ENCODE data around the gene MMP14. TPM values are rescaled to one million over a fixed set of nuclear protein-coding genes. Genes with fewer than 3 reads are reported as not detected.

The MMP14 gene
- total RNA-seq, 2 experiments from 2014 or later = 3.1 to 4.9 TPM

DNA sequence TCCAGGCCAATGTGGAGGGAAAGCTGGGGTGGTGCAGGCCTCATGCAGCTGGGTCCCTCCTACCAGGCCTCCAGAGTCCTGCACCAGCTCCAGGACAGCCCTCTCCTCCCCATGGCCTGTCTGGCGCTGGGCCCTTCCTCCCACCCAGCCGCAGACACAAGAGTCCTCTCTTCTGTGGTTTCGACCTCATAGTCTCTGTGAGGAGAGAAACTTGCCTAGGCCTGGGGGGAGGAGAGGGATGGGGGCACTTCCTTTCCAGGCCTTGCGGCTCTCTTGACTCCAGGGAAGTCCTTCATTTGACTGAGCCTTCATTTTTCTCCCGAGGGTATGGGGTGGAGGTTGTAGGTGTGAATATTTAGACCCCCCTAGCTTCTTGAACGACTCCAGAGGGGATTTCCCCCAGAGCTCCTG, 2.3 kb downstream of the MMP14 start:
- H3K27ac Mint-ChIP-seq = no peak overlapping the region
- POLR2A ChIA-PET = no interaction called here
- peaks cover 14% of the 10 kb centered on the region for H3K36me3 Mint-ChIP-seq
- peaks cover 10% of the 10 kb centered on the region for H3K4me1 Mint-ChIP-seq
- DNase-seq (no peak), ATAC-seq (ENCODE audit: low read depth) (no peak)
- peaks cover 14% of the 10 kb centered on the region for H3K27me3 Mint-ChIP-seq
- no peak overlapping the region for H3K4me3 Mint-ChIP-seq
- H3K9me3 Mint-ChIP-seq = no peaks in the 10 kb centered on the region

DNA sequence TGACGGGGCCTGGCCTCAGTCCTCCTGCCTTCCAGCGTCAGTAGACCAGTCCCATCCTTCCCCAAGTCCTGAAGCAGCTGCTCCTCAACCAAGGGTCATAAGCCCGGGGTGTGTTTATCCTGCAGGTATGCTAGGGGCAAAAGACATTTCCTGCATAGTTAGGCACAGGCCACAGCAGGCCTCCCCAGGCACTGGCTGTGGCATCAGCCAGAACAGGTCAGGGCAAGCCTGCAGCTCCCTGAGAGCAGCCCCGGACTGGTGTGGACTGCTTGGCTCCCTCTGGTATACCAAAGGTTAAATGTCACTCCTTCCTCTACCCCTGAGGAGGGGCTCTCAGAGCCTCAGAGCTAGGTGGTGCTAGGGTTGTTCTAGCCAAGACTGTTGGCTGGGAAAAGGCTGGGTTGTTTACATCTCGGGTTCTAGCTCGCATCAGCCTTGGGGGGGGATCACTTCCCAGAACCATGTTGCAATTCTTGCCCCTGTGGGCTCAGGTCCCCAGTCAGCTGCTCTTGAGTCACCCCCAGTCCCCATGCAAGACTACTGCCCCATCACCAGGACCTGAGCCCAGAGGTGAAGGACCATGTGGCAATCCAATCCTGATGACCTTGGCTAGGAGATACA, 2.9 kb downstream of the MMP14 start:
- POLR2A ChIA-PET = interaction anchor here (1.0 kb wide), 1 partner anchor 9 kb away, joined by 6 read pairs; the partner anchor contains the start of gene MRPL52
- ATAC-seq (ENCODE audit: low read depth) = peak; percentile 31
- Mint-ChIP-seq H3K4me3 (no peak overlapping the region), H3K36me3 (peaks cover 14% of the 10 kb centered on the region), H3K27ac (no peak overlapping the region), H3K4me1 (peaks cover 10% of the 10 kb centered on the region), H3K9me3 (no peaks in the 10 kb centered on the region), H3K27me3 (peaks cover 14% of the 10 kb centered on the region)
- DNase-seq = no peak

DNA sequence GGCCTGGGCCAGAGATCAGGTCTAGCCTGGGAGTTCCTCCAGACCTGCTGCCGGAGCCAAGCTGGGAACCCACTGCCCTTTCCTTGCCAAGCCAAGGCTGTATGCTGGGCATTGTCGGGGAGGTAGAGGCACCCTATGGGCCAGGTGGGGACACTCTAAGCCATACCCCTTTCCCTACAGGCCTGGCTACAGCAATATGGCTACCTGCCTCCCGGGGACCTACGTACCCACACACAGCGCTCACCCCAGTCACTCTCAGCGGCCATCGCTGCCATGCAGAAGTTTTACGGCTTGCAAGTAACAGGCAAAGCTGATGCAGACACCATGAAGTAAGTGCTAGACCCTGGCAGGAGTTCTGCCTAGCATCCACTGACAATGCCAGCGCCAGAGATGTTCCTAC, 4.9 kb downstream of the MMP14 start:
- H3K4me3 Mint-ChIP-seq = no peak overlapping the region
- no peak for ATAC-seq (ENCODE audit: low read depth)
- peaks cover 3% of the 10 kb centered on the region for H3K36me3 Mint-ChIP-seq

DNA sequence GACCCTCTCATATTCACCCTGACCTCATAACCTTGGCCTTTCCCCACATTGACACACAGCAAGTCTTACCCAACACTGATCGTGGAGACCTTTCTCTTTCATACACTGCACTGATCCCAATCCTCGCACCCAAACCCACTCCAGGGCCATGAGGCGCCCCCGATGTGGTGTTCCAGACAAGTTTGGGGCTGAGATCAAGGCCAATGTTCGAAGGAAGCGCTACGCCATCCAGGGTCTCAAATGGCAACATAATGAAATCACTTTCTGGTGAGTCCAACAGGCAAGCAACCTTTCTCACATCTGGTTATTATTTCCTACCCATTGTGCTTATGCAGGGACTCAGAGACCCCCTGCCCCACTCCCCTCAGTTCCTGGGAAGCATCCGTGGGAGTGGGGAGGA, 5.4 kb downstream of the MMP14 start:
- H3K27ac Mint-ChIP-seq = no peak overlapping the region
- POLR2A ChIA-PET = interaction anchor here (0.8 kb wide), 1 partner anchor 29 kb away, joined by 3 read pairs; the partner anchor contains the start of gene LRP10

More for the DNA sequence above, 4.9 kb downstream of the MMP14 start:
- Mint-ChIP-seq H3K4me1 (peaks cover 10% of the 10 kb centered on the region), H3K27me3 (peaks cover 14% of the 10 kb centered on the region), H3K27ac (no peak overlapping the region), H3K9me3 (no peaks in the 10 kb centered on the region)
- POLR2A ChIA-PET = interaction anchor here (0.6 to 0.8 kb wide), 2 partner anchors 30 to 257 kb away, joined by 3 read pairs; partner anchors contain the start of gene LRP10
- no peak for DNase-seq

DNA sequence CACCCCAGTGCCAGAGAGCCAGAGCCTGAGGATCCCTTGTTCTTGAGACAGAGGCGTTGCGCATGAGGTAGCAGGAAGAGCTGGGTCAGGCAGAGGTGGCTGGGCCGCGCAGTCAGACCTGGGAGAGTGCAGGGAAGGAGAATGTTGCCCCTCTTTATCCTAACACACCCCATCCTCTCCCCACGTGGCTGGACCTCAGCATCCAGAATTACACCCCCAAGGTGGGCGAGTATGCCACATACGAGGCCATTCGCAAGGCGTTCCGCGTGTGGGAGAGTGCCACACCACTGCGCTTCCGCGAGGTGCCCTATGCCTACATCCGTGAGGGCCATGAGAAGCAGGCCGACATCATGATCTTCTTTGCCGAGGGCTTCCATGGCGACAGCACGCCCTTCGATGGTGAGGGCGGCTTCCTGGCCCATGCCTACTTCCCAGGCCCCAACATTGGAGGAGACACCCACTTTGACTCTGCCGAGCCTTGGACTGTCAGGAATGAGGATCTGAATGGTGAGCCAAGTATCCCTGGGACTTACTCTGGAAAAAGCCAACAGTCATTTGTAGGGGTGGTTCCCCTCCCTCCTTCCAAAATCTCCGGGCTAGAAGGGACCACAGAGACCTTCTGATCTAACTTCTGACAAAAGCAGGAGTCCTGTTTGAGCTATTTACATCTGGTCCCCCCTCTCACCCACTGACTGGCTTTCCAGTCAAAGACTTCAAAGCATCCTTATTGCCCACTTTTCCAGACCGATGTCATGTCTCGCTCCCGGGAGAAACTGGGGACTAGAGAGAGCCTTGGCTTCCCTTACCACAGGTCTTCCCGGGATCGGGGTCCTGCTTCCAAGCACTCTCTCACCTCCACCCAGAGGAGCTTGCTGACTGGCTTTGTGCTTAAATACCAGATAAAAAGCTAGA, 6.1 kb downstream of the MMP14 start:
- peaks cover 6% of the 10 kb centered on the region for H3K27me3 Mint-ChIP-seq
- peaks cover 7% of the 10 kb centered on the region for H3K4me1 Mint-ChIP-seq
- DNase-seq = no peak
- no peaks in the 10 kb centered on the region for H3K9me3 Mint-ChIP-seq
- no peak overlapping the region for H3K4me3 Mint-ChIP-seq
- no peak for ATAC-seq (ENCODE audit: low read depth)
- POLR2A ChIA-PET = no interaction called here
- H3K36me3 Mint-ChIP-seq = peaks cover 2% of the 10 kb centered on the region
- H3K27ac Mint-ChIP-seq = no peak overlapping the region

More for the DNA sequence above, 5.4 kb downstream of the MMP14 start:
- no peak for ATAC-seq (ENCODE audit: low read depth)
- Mint-ChIP-seq H3K9me3 (no peaks in the 10 kb centered on the region), H3K4me3 (no peak overlapping the region), H3K4me1 (peaks cover 10% of the 10 kb centered on the region), H3K27me3 (peaks cover 12% of the 10 kb centered on the region), H3K36me3 (peaks cover 2% of the 10 kb centered on the region)
- DNase-seq = no peak

DNA sequence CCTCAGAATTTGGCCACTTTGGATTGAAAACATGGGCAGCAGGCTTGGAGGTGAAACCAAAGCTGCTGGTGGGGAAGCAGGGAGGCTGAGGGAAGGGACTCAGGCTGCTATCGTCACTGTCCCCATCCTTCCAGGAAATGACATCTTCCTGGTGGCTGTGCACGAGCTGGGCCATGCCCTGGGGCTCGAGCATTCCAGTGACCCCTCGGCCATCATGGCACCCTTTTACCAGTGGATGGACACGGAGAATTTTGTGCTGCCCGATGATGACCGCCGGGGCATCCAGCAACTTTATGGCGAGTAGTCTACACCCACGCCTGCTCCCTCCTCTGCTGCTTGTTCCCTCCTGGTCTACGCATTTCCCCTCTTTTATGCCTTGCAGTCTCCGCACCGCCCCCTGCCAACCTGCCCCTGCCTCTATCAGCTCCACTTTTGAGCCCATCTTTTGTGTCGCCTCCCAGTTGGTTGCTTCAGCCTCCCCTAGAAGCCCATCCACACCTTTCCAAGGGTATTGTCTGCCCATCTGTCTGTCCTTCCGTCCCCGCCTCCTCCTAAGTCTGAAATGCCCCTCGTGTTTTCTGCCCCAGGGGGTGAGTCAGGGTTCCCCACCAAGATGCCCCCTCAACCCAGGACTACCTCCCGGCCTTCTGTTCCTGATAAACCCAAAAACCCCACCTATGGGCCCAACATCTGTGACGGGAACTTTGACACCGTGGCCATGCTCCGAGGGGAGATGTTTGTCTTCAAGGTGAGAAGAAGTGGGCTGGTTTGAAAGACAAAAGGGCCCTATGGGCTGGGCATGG, 6.9 kb downstream of the MMP14 start:
- H3K27me3 Mint-ChIP-seq = peaks cover 7% of the 10 kb centered on the region
- no peak for DNase-seq
- no peak overlapping the region for H3K27ac Mint-ChIP-seq
- H3K4me3 Mint-ChIP-seq = no peak overlapping the region
- ATAC-seq (ENCODE audit: low read depth) = no peak
- POLR2A ChIA-PET = no interaction called here
- H3K4me1 Mint-ChIP-seq = peaks cover 8% of the 10 kb centered on the region
- H3K9me3 Mint-ChIP-seq = no peaks in the 10 kb centered on the region
- H3K36me3 Mint-ChIP-seq = peaks cover 2% of the 10 kb centered on the region

DNA sequence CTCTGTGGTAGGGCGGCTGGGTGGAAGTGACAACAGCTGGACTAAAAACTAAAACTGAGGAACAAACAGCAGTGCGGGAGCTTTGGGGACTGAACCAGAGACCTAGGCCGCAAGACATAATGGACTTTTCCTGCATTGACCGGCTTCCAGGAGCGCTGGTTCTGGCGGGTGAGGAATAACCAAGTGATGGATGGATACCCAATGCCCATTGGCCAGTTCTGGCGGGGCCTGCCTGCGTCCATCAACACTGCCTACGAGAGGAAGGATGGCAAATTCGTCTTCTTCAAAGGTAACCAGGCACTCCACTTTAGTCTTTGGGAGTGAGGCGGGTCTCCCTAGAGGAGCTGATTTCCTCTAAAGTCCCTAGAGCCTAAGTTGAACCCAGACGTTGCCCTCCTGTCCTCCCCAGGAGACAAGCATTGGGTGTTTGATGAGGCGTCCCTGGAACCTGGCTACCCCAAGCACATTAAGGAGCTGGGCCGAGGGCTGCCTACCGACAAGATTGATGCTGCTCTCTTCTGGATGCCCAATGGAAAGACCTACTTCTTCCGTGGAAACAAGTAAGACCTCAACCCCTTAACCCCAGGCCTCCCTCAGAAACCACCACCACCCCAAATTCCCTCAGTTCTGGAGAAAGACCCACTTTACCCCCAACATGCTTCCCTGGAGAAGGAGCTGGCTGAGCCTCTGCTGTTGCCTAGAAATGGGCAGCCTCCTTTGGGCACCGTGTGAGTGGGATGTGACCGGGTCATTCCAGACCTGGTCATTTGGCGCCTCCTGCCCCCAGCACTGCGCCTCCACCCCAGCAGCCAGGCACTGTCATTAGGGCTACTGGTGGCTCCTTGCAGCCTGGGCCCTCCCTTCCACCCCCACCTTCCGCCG, 8.1 kb downstream of the MMP14 start:
- Mint-ChIP-seq H3K4me3 (no peak overlapping the region), H3K27ac (no peak overlapping the region), H3K36me3 (no peaks in the 10 kb centered on the region), H3K4me1 (peaks cover 9% of the 10 kb centered on the region), H3K9me3 (no peaks in the 10 kb centered on the region), H3K27me3 (peaks cover 14% of the 10 kb centered on the region)
- DNase-seq (no peak), ATAC-seq (ENCODE audit: low read depth) (no peak)
- POLR2A ChIA-PET = no interaction called here

DNA sequence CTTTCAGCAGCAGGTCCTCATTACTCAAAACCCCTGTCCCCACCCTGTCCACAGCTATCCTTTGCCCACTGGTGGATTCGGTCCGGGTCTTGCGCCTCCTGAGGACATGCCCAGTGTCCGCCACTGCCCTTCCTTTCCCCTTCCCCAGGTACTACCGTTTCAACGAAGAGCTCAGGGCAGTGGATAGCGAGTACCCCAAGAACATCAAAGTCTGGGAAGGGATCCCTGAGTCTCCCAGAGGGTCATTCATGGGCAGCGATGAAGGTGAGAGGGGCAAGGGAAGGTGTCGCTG, 8.7 kb downstream of the MMP14 start:
- Mint-ChIP-seq H3K27me3 (peaks cover 14% of the 10 kb centered on the region), H3K9me3 (no peaks in the 10 kb centered on the region), H3K4me3 (no peak overlapping the region), H3K36me3 (no peaks in the 10 kb centered on the region), H3K27ac (no peak overlapping the region), H3K4me1 (peaks cover 9% of the 10 kb centered on the region)
- ATAC-seq (ENCODE audit: low read depth) = no peak
- POLR2A ChIA-PET = no interaction called here
- no peak for DNase-seq

DNA sequence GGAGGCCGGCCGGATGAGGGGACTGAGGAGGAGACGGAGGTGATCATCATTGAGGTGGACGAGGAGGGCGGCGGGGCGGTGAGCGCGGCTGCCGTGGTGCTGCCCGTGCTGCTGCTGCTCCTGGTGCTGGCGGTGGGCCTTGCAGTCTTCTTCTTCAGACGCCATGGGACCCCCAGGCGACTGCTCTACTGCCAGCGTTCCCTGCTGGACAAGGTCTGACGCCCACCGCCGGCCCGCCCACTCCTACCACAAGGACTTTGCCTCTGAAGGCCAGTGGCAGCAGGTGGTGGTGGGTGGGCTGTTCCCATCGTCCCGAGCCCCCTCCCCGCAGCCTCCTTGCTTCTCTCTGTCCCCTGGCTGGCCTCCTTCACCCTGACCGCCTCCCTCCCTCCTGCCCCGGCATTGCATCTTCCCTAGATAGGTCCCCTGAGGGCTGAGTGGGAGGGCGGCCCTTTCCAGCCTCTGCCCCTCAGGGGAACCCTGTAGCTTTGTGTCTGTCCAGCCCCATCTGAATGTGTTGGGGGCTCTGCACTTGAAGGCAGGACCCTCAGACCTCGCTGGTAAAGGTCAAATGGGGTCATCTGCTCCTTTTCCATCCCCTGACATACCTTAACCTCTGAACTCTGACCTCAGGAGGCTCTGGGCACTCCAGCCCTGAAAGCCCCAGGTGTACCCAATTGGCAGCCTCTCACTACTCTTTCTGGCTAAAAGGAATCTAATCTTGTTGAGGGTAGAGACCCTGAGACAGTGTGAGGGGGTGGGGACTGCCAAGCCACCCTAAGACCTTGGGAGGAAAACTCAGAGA, 9.6 kb downstream of the MMP14 start:
- peaks cover 7% of the 10 kb centered on the region for H3K4me1 Mint-ChIP-seq
- POLR2A ChIA-PET = interaction anchor here (1.6 kb wide), 1 partner anchor 11 kb away, joined by 3 read pairs; no protein-coding TSS in a partner anchor
- H3K36me3 Mint-ChIP-seq = no peaks in the 10 kb centered on the region
- ATAC-seq (ENCODE audit: low read depth) (no peak), DNase-seq (no peak)
- no peak overlapping the region for H3K4me3 Mint-ChIP-seq
- no peaks in the 10 kb centered on the region for H3K9me3 Mint-ChIP-seq
- H3K27me3 Mint-ChIP-seq = peaks cover 14% of the 10 kb centered on the region
- no peak overlapping the region for H3K27ac Mint-ChIP-seq

DNA sequence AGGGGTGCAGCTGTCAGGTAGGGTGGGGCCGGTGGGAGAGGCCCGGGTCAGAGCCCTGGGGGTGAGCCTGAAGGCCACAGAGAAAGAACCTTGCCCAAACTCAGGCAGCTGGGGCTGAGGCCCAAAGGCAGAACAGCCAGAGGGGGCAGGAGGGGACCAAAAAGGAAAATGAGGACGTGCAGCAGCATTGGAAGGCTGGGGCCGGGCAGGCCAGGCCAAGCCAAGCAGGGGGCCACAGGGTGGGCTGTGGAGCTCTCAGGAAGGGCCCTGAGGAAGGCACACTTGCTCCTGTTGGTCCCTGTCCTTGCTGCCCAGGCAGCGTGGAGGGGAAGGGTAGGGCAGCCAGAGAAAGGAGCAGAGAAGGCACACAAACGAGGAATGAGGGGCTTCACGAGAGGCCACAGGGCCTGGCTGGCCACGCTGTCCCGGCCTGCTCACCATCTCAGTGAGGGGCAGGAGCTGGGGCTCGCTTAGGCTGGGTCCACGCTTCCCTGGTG, 10.5 kb downstream of the MMP14 start:
- H3K9me3 Mint-ChIP-seq = no peaks in the 10 kb centered on the region
- H3K27ac Mint-ChIP-seq = no peak overlapping the region
- H3K4me3 Mint-ChIP-seq = no peak overlapping the region
- no peak for DNase-seq
- peaks cover 15% of the 10 kb centered on the region for H3K4me1 Mint-ChIP-seq
- POLR2A ChIA-PET = interaction anchor here (1.6 kb wide), 2 partner anchors 12 to 24 kb away, joined by 3 read pairs; no protein-coding TSS in a partner anchor
- ATAC-seq (ENCODE audit: low read depth) = no peak
- peaks cover 14% of the 10 kb centered on the region for H3K27me3 Mint-ChIP-seq
- H3K36me3 Mint-ChIP-seq = no peaks in the 10 kb centered on the region

DNA sequence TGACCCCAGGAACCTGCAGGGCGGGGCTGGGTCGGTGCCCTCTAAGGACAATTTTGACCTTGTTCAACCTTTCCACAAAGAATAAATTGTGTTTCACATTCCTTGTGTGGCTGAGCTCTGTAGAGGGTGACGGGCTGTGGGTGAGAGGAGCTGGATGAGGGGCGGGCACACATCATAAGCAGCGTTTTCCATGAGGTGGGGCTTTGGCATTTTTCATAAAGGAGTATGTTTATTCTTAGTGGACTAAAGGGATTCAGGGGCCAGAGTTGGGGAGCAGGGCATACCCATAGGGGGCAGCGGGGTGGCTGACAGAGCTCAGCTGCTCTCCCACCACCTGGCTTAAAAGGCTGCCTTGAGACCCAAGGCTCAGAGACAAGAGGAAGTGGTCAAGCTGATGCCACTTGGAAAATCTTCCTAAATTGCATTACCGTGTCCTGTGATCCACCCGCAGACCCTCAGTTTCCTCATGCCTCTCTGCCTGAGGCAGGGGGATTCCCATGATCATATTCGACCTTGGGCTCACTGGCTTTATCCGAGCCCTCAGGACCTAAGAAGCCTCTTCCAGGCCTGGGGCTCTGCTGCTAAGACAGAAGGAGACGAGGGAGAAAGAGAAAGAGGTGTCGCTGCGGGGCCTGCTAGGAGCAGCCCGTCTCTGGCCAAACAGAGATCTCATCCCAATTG, 11.4 kb downstream of the MMP14 start:
- Mint-ChIP-seq H3K9me3 (no peaks in the 10 kb centered on the region), H3K4me3 (no peak overlapping the region), H3K36me3 (no peaks in the 10 kb centered on the region), H3K4me1 (peaks cover 17% of the 10 kb centered on the region), H3K27me3 (peaks cover 14% of the 10 kb centered on the region), H3K27ac (no peak overlapping the region)
- DNase-seq = no peak
- POLR2A ChIA-PET = interaction anchor here (1.6 kb wide), 1 partner anchor 25 kb away, joined by 3 read pairs; no protein-coding TSS in a partner anchor
- ATAC-seq (ENCODE audit: low read depth) = no peak
